ENCODE data around the gene RPS3A. TPM values are rescaled to one million over a fixed set of nuclear protein-coding genes. Genes with fewer than 3 reads are reported as not detected.

RPS3A gene
- total RNA-seq, 4 donors from 2014 or later, result 1,844 to 5,619 (median 2,960) TPM

GRCh38 chr4:151094290-151094751, 5.1 kb upstream of the RPS3A start:
- no peak for DNase-seq
- no peak overlapping the region for H3K27ac ChIP-seq
- H3K36me3 ChIP-seq, result no peaks in the 10 kb centered on the region
- intact Hi-C loops (cut with DNase I), result no loop called here
- H3K9me3 ChIP-seq, result no peaks in the 10 kb centered on the region
- TF ChIP-seq CTCF (IDR thresholded peaks at IDR 0.05) (no peak), POLR2A (IDR thresholded peaks at IDR 0.05) (no peak)
- H3K4me1 ChIP-seq, result peaks cover 0 to 7% (median 0%) of the 10 kb centered on the region in 3 donors
- WGBS, 2 donors, result 87 to 91% methylated on average over 2 of the region's 2 CpGs
- no peak overlapping the region for H3K4me3 ChIP-seq
- H3K27me3 ChIP-seq, result no peaks in the 10 kb centered on the region

- DNase-seq, result no peak
- Histone ChIP-seq H3K4me3 (no peak overlapping the region), H3K27me3 (no peaks in the 10 kb centered on the region), H3K9me3 (no peaks in the 10 kb centered on the region), H3K4me1 (peaks cover 0 to 7% (median 0%) of the 10 kb centered on the region in 3 donors), H3K36me3 (no peaks in the 10 kb centered on the region), H3K27ac (no peak overlapping the region)
- TF ChIP-seq POLR2A (IDR thresholded peaks at IDR 0.05) (no peak), CTCF (IDR thresholded peaks at IDR 0.05) (no peak)
- intact Hi-C loops (cut with DNase I), result no loop called here
- 83 to 89% methylated on average over 3 of the region's 3 CpGs for WGBS, 2 donors
Observed at GRCh38 chr4:151095142-151095541, 4.3 kb upstream of the RPS3A start.

- intact Hi-C loops (cut with DNase I), result no loop called here
Observed at GRCh38 chr4:151097759-151098158, 1.7 kb upstream of the RPS3A start.

GRCh38 chr4:151098979-151099228, 524 bp upstream of the RPS3A start:
- peak overlapping the region; percentile 63 to 98 (median 90) for H3K27ac ChIP-seq
- H3K27me3 ChIP-seq, result no peaks in the 10 kb centered on the region
- no peak for DNase-seq
- 12 to 22% methylated on average over 8 of the region's 8 CpGs for WGBS, 2 donors
- no peak for TF ChIP-seq POLR2A (IDR thresholded peaks at IDR 0.05)
- no peak for TF ChIP-seq CTCF (IDR thresholded peaks at IDR 0.05)
- peak overlapping the region; percentile 58 to 98 (median 76) for H3K4me3 ChIP-seq
- no peaks in the 10 kb centered on the region for H3K9me3 ChIP-seq
- peaks cover 5 to 34% (median 15%) of the 10 kb centered on the region in 3 donors for H3K36me3 ChIP-seq
- intact Hi-C loops (cut with DNase I), result no loop called here
- peaks cover 8 to 36% (median 17%) of the 10 kb centered on the region in 3 donors for H3K4me1 ChIP-seq

More at GRCh38 chr4:151097759-151098158, 1.7 kb upstream of the RPS3A start:
- H3K4me1 ChIP-seq, result peaks cover 8 to 30% (median 17%) of the 10 kb centered on the region in 3 donors
- no peaks in the 10 kb centered on the region for H3K9me3 ChIP-seq
- no peak overlapping the region for H3K4me3 ChIP-seq
- WGBS, 2 donors, result 90% methylated on average over 3 of the region's 3 CpGs
- H3K27ac ChIP-seq, result no peak overlapping the region
- H3K36me3 ChIP-seq, result peaks cover 4 to 23% (median 5%) of the 10 kb centered on the region in 3 donors
- no peaks in the 10 kb centered on the region for H3K27me3 ChIP-seq
- DNase-seq, result no peak
- TF ChIP-seq POLR2A (IDR thresholded peaks at IDR 0.05) (no peak), CTCF (IDR thresholded peaks at IDR 0.05) (no peak)

- WGBS, 2 donors, result 0% methylated on average over 5 to 13 of the region's 13 CpGs
- no peak for DNase-seq
- Histone ChIP-seq H3K4me1 (peaks cover 8 to 36% (median 17%) of the 10 kb centered on the region in 3 donors), H3K4me3 (peak overlapping the region; percentile 58 to 98 (median 76)), H3K36me3 (peaks cover 5 to 45% (median 18%) of the 10 kb centered on the region in 3 donors), H3K27me3 (no peaks in the 10 kb centered on the region), H3K27ac (peak overlapping the region; percentile 88 to 98 (median 93)), H3K9me3 (no peaks in the 10 kb centered on the region)
- intact Hi-C loops (cut with DNase I), result no loop called here
- no peak for TF ChIP-seq POLR2A (IDR thresholded peaks at IDR 0.05)
- no peak for TF ChIP-seq CTCF (IDR thresholded peaks at IDR 0.05)
Observed at GRCh38 chr4:151099976-151100417, 569 bp downstream of the RPS3A start.
